Stomach (tissue), 9 donors: ENCODE data around the gene LCORL. TPM values are rescaled to one million over a fixed set of nuclear protein-coding genes. Genes with fewer than 3 reads are reported as not detected.

ENCODE experiments used
- DNase-seq, 2 donors: peaks; one replicate each; pipeline versions ENCODE4 v3.0.0 to v3.0.0-alpha.2; 2013 to 2019
- H3K27ac ChIP-seq, 5 donors: fragments of 200-600 bp in 4 of 5; sonication (generic) in 4 of 5; one replicate each; pipeline ENCODE4 v1.5.1; 2013 to 2019; ENCODE audit warnings: mild to moderate bottlenecking in 1 of 5, moderate library complexity in 1 of 5
- H3K27me3 ChIP-seq, 3 donors: fragments of 200-600 bp; sonication (generic); one replicate each; pipeline ENCODE4 v1.5.1; 2017 to 2019; ENCODE audit warnings: mixed run types in 1 of 3
- H3K36me3 ChIP-seq, 4 donors: fragments of 200-600 bp; sonication (generic); 1 replicate in 3 of 4; 2 replicates in 1 of 4; pipeline ENCODE4 v1.5.1; 2016 to 2019
- H3K4me1 ChIP-seq, 4 donors: fragments of 200-600 bp; sonication (generic); one replicate each; pipeline ENCODE4 v1.5.1; 2016 to 2019
- H3K4me3 ChIP-seq, 4 donors: fragments of 200-600 bp; sonication (generic) in 3 of 4; one replicate each; pipeline ENCODE4 v1.5.1; 2016 to 2019; ENCODE audit warnings: mild to moderate bottlenecking in 1 of 4
- H3K9me3 ChIP-seq, 4 donors: fragments of 200-600 bp; sonication (generic); one replicate each; pipeline ENCODE4 v1.5.1; 2016 to 2019
- EP300 ChIP-seq: sonication (generic); formaldehyde crosslinking; IDR thresholded peaks from one replicate; pipeline ENCODE4 v1.6.1; 2017; ENCODE audit warnings: antibody characterized with exemption
- POLR2A ChIP-seq, 4 donors: fragments of 450-650 bp; IDR thresholded peaks; one replicate each; pipeline ENCODE4 v1.6.1; 2016; ENCODE audit warnings: antibody characterized with exemption in 4 of 4, control low read depth in 2 of 4, mild to moderate bottlenecking in 1 of 4, moderate library complexity in 1 of 4
- POLR2AphosphoS5 ChIP-seq, 3 donors: sonication (generic); formaldehyde crosslinking; IDR thresholded peaks; one replicate each; pipeline ENCODE4 v1.6.1; 2016; ENCODE audit warnings: antibody characterized with exemption in 3 of 3
- WGBS, 5 donors: extraction: QIAGEN DNeasy Blood & Tissue Kit in 3 of 5; methylation state at CpG; one replicate each; pipeline versions ENCODE4 v1.1.5 to v1.1.7; 2013 to 2018; 5-methylcytosine and 5-hydroxymethylcytosine counted together
- intact Hi-C: fragments of 100-400 bp; cut with DNase I; formaldehyde crosslinking; loops from one replicate; pipeline ENCODE4 v1.15.1; 2023; ENCODE audit warnings: low total_unique reads
- polyA plus RNA-seq, 3 donors: library from polyadenylated mRNA; stranded (reverse); fragments of 200-250 nt; gene quantifications; one replicate each; pipeline ENCODE4 v1.2.3, GENCODE V29; 2013
- total RNA-seq, 5 donors: library from RNA; depleted of rRNA; stranded (reverse); fragments of >200 nt; gene quantifications; one replicate each; pipeline versions ENCODE4 v1.1.0 to v1.2.3, GENCODE V29; 2014 to 2016
- TF ChIP-seq, protein P1 (sequence below), 7 experiments: fragments of 450-650 bp in 4 of 7; fragments of 200-600 bp in 3 of 7; sonication (generic) in 3 of 7; IDR thresholded peaks; one replicate each; pipeline ENCODE4 v1.5.1; 2016 to 2019; ENCODE audit warnings: antibody characterized with exemption in 7 of 7, control low read depth in 2 of 7, mild to moderate bottlenecking in 1 of 7
- donor health status: healthy with polysubstance abuse.
- donor health status: Bipolar disorder and iron deficiency.
- donor health status: healthy.

LCORL gene
- total and polyA plus RNA-seq, 8 donors, result 1.8 to 28.1 (median 8.2) TPM

DNA sequence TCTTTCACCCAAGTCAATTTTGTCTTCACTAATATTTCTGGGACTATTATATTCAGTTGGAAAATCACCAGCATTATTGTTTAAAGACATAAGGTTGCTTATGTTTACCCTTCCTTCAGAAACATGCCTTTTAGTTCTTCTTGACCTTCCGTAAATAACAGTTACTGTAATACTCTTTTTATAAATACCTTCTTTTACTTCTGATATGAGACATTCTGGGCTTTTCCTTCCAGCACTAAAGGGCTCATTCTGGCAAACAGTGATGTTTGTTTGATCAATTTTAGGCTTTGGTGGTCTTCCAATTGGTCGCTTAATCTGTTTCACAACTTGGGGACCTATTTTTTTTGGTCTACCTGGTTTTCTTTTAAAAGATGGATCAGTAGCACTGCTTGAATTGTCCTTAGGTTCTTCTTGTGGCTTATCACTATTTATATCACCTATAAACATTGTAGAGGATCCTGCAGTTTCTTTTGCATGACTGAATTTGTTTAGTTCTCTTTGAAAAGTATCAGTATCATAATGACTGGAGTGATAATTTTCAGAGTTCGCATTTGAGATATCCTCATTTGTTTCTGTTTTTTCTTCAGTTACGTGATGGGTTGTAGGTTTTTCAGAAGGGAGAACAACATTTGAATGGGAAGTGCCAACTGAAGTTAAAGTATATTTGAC is 146.0 kb downstream of the LCORL start:
- no peaks in the 10 kb centered on the region for H3K36me3 ChIP-seq
- intact Hi-C loops, result no loop called here
- no peaks in the 10 kb centered on the region for H3K4me1 ChIP-seq
- TF ChIP-seq, protein P1, sequence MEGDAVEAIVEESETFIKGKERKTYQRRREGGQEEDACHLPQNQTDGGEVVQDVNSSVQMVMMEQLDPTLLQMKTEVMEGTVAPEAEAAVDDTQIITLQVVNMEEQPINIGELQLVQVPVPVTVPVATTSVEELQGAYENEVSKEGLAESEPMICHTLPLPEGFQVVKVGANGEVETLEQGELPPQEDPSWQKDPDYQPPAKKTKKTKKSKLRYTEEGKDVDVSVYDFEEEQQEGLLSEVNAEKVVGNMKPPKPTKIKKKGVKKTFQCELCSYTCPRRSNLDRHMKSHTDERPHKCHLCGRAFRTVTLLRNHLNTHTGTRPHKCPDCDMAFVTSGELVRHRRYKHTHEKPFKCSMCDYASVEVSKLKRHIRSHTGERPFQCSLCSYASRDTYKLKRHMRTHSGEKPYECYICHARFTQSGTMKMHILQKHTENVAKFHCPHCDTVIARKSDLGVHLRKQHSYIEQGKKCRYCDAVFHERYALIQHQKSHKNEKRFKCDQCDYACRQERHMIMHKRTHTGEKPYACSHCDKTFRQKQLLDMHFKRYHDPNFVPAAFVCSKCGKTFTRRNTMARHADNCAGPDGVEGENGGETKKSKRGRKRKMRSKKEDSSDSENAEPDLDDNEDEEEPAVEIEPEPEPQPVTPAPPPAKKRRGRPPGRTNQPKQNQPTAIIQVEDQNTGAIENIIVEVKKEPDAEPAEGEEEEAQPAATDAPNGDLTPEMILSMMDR (IDR thresholded peaks at IDR 0.05), result no peak
- TF ChIP-seq POLR2AphosphoS5 (IDR thresholded peaks at IDR 0.05) (no peak), POLR2A (IDR thresholded peaks at IDR 0.05) (no peak), EP300 (no peak)
- 88 to 94% (median 92%) methylated on average over 4 of the region's 4 CpGs for WGBS, 5 donors
- no peaks in the 10 kb centered on the region for H3K27me3 ChIP-seq
- no peak for DNase-seq
- H3K9me3 ChIP-seq, result no peaks in the 10 kb centered on the region
- H3K27ac ChIP-seq, result no peak overlapping the region
- H3K4me3 ChIP-seq, result no peak overlapping the region

DNA sequence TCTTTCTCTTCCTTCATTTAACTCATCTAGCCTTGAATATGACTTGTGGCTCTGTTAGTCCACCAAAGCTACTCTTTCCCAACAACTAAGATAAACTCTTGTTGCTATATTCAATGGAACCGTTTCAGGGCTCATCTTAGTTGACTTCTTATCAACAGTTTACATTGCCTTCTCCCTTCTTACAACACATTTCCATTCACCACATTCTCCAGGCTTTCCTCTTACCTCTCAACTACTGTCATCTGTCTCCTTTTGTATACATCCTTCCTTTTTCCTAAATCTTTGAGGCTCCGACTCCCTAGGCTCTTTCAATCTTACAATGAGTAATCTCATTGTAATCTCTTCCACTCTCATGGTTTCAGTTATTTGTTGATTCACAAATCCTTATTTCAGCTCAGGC is 152.2 kb downstream of the LCORL start:
- 64 to 78% (median 68%) methylated on average over 2 of the region's 2 CpGs for WGBS, 5 donors
- no peaks in the 10 kb centered on the region for H3K9me3 ChIP-seq
- peaks cover 0 to under 1% (median 0%) of the 10 kb centered on the region in 4 donors for H3K36me3 ChIP-seq
- no peak for DNase-seq
- intact Hi-C loops, result no loop called here
- no peak overlapping the region for H3K27ac ChIP-seq
- H3K27me3 ChIP-seq, result no peaks in the 10 kb centered on the region
- H3K4me3 ChIP-seq, result no peak overlapping the region
- TF ChIP-seq, protein P1 (IDR thresholded peaks at IDR 0.05), result no peak
- TF ChIP-seq EP300 (no peak), POLR2A (IDR thresholded peaks at IDR 0.05) (no peak), POLR2AphosphoS5 (IDR thresholded peaks at IDR 0.05) (no peak)
- no peaks in the 10 kb centered on the region for H3K4me1 ChIP-seq

GRCh38 chr4:17867276-17867675 is 154.3 kb downstream of the LCORL start:
- no peaks in the 10 kb centered on the region for H3K4me1 ChIP-seq
- intact Hi-C loops, result no loop called here
- no peak overlapping the region for H3K4me3 ChIP-seq
- TF ChIP-seq POLR2AphosphoS5 (IDR thresholded peaks at IDR 0.05) (no peak), EP300 (no peak), POLR2A (IDR thresholded peaks at IDR 0.05) (no peak)
- TF ChIP-seq, protein P1 (IDR thresholded peaks at IDR 0.05), result no peak
- H3K36me3 ChIP-seq, result peaks cover 0 to 8% (median 0%) of the 10 kb centered on the region in 4 donors
- peaks cover 0 to 5% (median 1%) of the 10 kb centered on the region in 4 donors for H3K9me3 ChIP-seq
- DNase-seq, result no peak
- H3K27me3 ChIP-seq, result no peaks in the 10 kb centered on the region
- no peak overlapping the region for H3K27ac ChIP-seq
- 67 to 76% (median 75%) methylated on average over 3 of the region's 3 CpGs for WGBS, 5 donors

- TF ChIP-seq, protein P1 (IDR thresholded peaks at IDR 0.05), result no peak
- TF ChIP-seq POLR2A (IDR thresholded peaks at IDR 0.05) (no peak), EP300 (no peak)
- no peak for DNase-seq
- no peak overlapping the region for H3K27ac ChIP-seq
- no peak overlapping the region for H3K4me3 ChIP-seq
- peaks cover 0 to 8% (median 0%) of the 10 kb centered on the region in 4 donors for H3K36me3 ChIP-seq
- WGBS, 5 donors, result 53 to 78% (median 76%) methylated on average over 2 of the region's 2 CpGs
- intact Hi-C loops, result no loop called here
- H3K4me1 ChIP-seq, result no peaks in the 10 kb centered on the region
- no peaks in the 10 kb centered on the region for H3K27me3 ChIP-seq
- peaks cover 0 to 10% (median 6%) of the 10 kb centered on the region in 4 donors for H3K9me3 ChIP-seq
These were observed 154.7 kb downstream of the LCORL start for GRCh38 chr4:17866810-17867209.
